Measurements from ENCODE around the gene PLCD1.
"Not testable (repeated sequence)": the region's sequence is repeated elsewhere in the genome, so short reads cannot be mapped to it uniquely, and the experiment has no call there.

Gene PLCD1

GRCh38 chr3:37997791-37998370 lies 31.6 kb downstream of the PLCD1 start:
- DNase-seq = no peak

GRCh38 chr3:37997342-37997741 lies 32.1 kb downstream of the PLCD1 start:
- DNase-seq = no peak

- peak; percentile 20 for DNase-seq
Measured at GRCh38 chr3:37996785-37997301, 32.6 kb downstream of the PLCD1 start.

- no peak for DNase-seq
Measured at GRCh38 chr3:37995652-37996641, 33.5 kb downstream of the PLCD1 start.

GRCh38 chr3:37994639-37994972 lies 34.8 kb downstream of the PLCD1 start:
- DNase-seq = no peak

- DNase-seq = peak; percentile 38
Measured at GRCh38 chr3:37993820-37994638, 35.4 kb downstream of the PLCD1 start.

- DNase-seq = no peak
Measured at GRCh38 chr3:37993460-37993819, 36.0 kb downstream of the PLCD1 start.

GRCh38 chr3:37993067-37993455 lies 36.4 kb downstream of the PLCD1 start:
- no peak for DNase-seq

- no peak for DNase-seq
Measured at GRCh38 chr3:37992271-37993066, 37.0 kb downstream of the PLCD1 start.

GRCh38 chr3:37991823-37992222 lies 37.6 kb downstream of the PLCD1 start:
- DNase-seq = no peak

- no peak for DNase-seq
Measured at GRCh38 chr3:37991109-37991508, 38.3 kb downstream of the PLCD1 start.

GRCh38 chr3:37990527-37990926 lies 38.9 kb downstream of the PLCD1 start, which contains the start of gene VILL:
VILL (plus strand) TSS chr3:37990786; CDS start chr3:37993673, 2,887 bp downstream.
- DNase-seq = no peak

- no peak for DNase-seq
Measured at GRCh38 chr3:37989821-37990480, 39.5 kb downstream of the PLCD1 start.

GRCh38 chr3:37988931-37989525 lies 40.4 kb downstream of the PLCD1 start:
- DNase-seq = no peak

- DNase-seq = not testable (repeated sequence)
Measured at GRCh38 chr3:37988376-37988775, 41.1 kb downstream of the PLCD1 start.

- DNase-seq = no peak
Measured at GRCh38 chr3:37987751-37988179, 41.7 kb downstream of the PLCD1 start.

- no peak for DNase-seq
Measured at GRCh38 chr3:37987315-37987697, 42.1 kb downstream of the PLCD1 start.

- DNase-seq = no peak
Measured at GRCh38 chr3:37986479-37987314, 42.7 kb downstream of the PLCD1 start.

- no peak for DNase-seq
Measured at GRCh38 chr3:37985637-37986320, 43.7 kb downstream of the PLCD1 start.

- DNase-seq = no peak
Measured at GRCh38 chr3:37984596-37984995, 44.8 kb downstream of the PLCD1 start.
